OCI-LY7 (cell line): ENCODE data around the gene GALC. TPM values are rescaled to one million over a fixed set of nuclear protein-coding genes. Genes with fewer than 3 reads are reported as not detected.

Source experiments
- BruUV-seq: library from RNA; stranded (reverse); fragments of 400-500 nt; replicated peaks from 2 replicates; lab custom pipeline; 2021; lab: Mats Ljungman, UMichigan
- CTCF ChIA-PET: fragments of 300-600 bp; sonication (Branson Sonifier 250); formaldehyde crosslinking; loops from one replicate; lab custom pipeline; 2022; ENCODE audit warnings: antibody characterized with exemption; ENCODE audit not compliant: unreplicated experiment; lab: Charles Lee
- POLR2A ChIA-PET: fragments of 300-600 bp; sonication (Branson Sonifier 250); formaldehyde crosslinking; loops from one replicate; lab custom pipeline; 2022; ENCODE audit warnings: antibody characterized with exemption; lab: Charles Lee
- DNase-seq: peaks from one replicate; pipeline ENCODE4 v3.0.0-alpha.2; 2015; ENCODE audit warnings: low spot score
- H2AFZ ChIP-seq: fragments of 200-600 bp; sonication (generic), shearing (Covaris generic); 2 replicates; pipeline ENCODE4 v1.6.1; 2014; ENCODE audit warnings: mild to moderate bottlenecking, antibody characterized with exemption, low read length, moderate library complexity
- H3K27ac ChIP-seq: fragments of 200-600 bp; sonication (generic); 2 replicates; pipeline ENCODE4 v1.5.1; 2014; ENCODE audit warnings: mixed run types, low read depth, mild to moderate bottlenecking, moderate library complexity, low read length, inconsistent platforms; ENCODE audit not compliant: poor library complexity, severe bottlenecking
- H3K36me3 ChIP-seq: fragments of 200-600 bp; sonication (generic); 2 replicates; pipeline ENCODE4 v1.6.1; 2014; ENCODE audit warnings: mild to moderate bottlenecking, antibody characterized with exemption, low read length, moderate library complexity, mixed read lengths; ENCODE audit not compliant: insufficient read depth
- H3K4me1 ChIP-seq: fragments of 200-600 bp; sonication (generic); 2 replicates; pipeline ENCODE4 v1.5.1; 2014; ENCODE audit warnings: mild to moderate bottlenecking, low read length; ENCODE audit not compliant: insufficient read depth, poor library complexity, severe bottlenecking
- H3K4me2 ChIP-seq: fragments of 200-600 bp; sonication (generic); 2 replicates; pipeline ENCODE4 v1.6.1; 2014; ENCODE audit warnings: mild to moderate bottlenecking, low read length
- H3K4me3 ChIP-seq: fragments of 200-600 bp; sonication (generic); 2 replicates; pipeline ENCODE4 v1.5.1; 2014; ENCODE audit warnings: mild to moderate bottlenecking, low read depth, low read length; ENCODE audit not compliant: poor library complexity, severe bottlenecking
- H3K79me2 ChIP-seq: fragments of 200-600 bp; sonication (generic); 2 replicates; pipeline ENCODE4 v1.6.1; 2016; ENCODE audit warnings: low read depth, mild to moderate bottlenecking, low read length, moderate library complexity, mixed read lengths; ENCODE audit not compliant: insufficient read depth
- H3K9me2 ChIP-seq: fragments of 200-600 bp; sonication (generic); 2 replicates; pipeline ENCODE4 v1.6.1; 2016; ENCODE audit warnings: mild to moderate bottlenecking, low read length, mixed read lengths; ENCODE audit not compliant: insufficient read depth
- H3K9me3 ChIP-seq: fragments of 200-600 bp; sonication (generic); 2 replicates; pipeline ENCODE4 v1.6.1; 2014; ENCODE audit warnings: mild to moderate bottlenecking, mixed run types, low read length, mixed read lengths
- H4K20me1 ChIP-seq: fragments of 200-600 bp; sonication (generic); 2 replicates; pipeline ENCODE4 v1.6.1; 2014; ENCODE audit warnings: mild to moderate bottlenecking, antibody characterized with exemption, low read length, moderate library complexity, mixed read lengths; ENCODE audit not compliant: insufficient read depth
- EZH2phosphoT487 ChIP-seq: fragments of 200-600 bp; sonication (generic); IDR thresholded peaks from 2 replicates; pipeline ENCODE4 v1.6.1; 2018; ENCODE audit warnings: low read depth, borderline replicate concordance, mild to moderate bottlenecking, mixed run types, antibody characterized with exemption, low read length, moderate library complexity, mixed read lengths
- intact Hi-C: fragments of 100-400 bp; cut with micrococcal nuclease; formaldehyde crosslinking; loops from one replicate; pipeline ENCODE4 v1.10.0; 2022; ENCODE audit not compliant: unreplicated experiment
- total RNA-seq, 2 experiments: library from RNA; depleted of rRNA in 1 of 2; stranded (reverse); fragments of >200 nt in 1 of 2; shearing (Covaris generic) in 1 of 2; gene quantifications; 2 replicates each; pipeline ENCODE4 v1.2.3, GENCODE V29; 2014 to 2022
- TF ChIP-seq, protein P1 (sequence below): fragments of 200-600 bp; sonication (generic); conservative IDR thresholded peaks from 2 replicates; pipeline ENCODE4 v1.5.1; 2014; ENCODE audit warnings: mild to moderate bottlenecking, antibody characterized with exemption, low read length, moderate library complexity, mixed read lengths

Gene GALC
- total RNA-seq, 2 experiments from 2014 or later: 4.4 to 18.0 TPM

DNA sequence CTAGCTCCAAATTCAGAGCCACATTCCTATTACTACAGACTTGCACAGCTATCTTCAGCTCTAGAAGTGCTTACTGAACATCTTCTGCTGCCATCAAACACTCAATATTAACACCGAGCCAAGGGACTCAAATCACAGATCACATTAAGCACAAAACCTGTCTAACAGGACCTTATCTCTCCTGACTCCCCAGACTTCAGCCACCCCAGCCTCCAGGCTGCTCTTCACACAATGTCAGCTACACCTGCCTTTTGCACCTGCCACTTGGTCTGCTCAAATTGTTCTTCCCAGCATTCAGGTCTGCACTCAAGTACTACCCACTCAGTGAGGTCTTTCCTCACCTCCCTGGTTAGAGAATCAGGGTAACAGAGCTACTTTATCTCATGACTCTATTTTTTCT is 57.1 kb downstream of the GALC start:
- DNase-seq: no peak
- no peaks in the 10 kb centered on the region for H3K4me1 ChIP-seq
- H3K79me2 ChIP-seq: no peaks in the 10 kb centered on the region
- no peak overlapping the region for H2AFZ ChIP-seq
- no TSS peak for BruUV-seq
- H4K20me1 ChIP-seq: no peaks in the 10 kb centered on the region
- no peak overlapping the region for H3K27ac ChIP-seq
- ChIA-PET POLR2A (interaction anchor here (0.7 kb wide), 1 partner anchor 281 kb away, joined by 3 read pairs; no protein-coding TSS in a partner anchor), CTCF (no interaction called here)
- no peak for TF ChIP-seq EZH2phosphoT487
- TF ChIP-seq, protein P1, sequence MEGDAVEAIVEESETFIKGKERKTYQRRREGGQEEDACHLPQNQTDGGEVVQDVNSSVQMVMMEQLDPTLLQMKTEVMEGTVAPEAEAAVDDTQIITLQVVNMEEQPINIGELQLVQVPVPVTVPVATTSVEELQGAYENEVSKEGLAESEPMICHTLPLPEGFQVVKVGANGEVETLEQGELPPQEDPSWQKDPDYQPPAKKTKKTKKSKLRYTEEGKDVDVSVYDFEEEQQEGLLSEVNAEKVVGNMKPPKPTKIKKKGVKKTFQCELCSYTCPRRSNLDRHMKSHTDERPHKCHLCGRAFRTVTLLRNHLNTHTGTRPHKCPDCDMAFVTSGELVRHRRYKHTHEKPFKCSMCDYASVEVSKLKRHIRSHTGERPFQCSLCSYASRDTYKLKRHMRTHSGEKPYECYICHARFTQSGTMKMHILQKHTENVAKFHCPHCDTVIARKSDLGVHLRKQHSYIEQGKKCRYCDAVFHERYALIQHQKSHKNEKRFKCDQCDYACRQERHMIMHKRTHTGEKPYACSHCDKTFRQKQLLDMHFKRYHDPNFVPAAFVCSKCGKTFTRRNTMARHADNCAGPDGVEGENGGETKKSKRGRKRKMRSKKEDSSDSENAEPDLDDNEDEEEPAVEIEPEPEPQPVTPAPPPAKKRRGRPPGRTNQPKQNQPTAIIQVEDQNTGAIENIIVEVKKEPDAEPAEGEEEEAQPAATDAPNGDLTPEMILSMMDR: no peak
- no peaks in the 10 kb centered on the region for H3K36me3 ChIP-seq
- intact Hi-C loops: no loop called here
- H3K9me3 ChIP-seq: no peaks in the 10 kb centered on the region
- no peaks in the 10 kb centered on the region for H3K9me2 ChIP-seq
- H3K4me2 ChIP-seq: no peak overlapping the region
- H3K4me3 ChIP-seq: no peak overlapping the region

DNA sequence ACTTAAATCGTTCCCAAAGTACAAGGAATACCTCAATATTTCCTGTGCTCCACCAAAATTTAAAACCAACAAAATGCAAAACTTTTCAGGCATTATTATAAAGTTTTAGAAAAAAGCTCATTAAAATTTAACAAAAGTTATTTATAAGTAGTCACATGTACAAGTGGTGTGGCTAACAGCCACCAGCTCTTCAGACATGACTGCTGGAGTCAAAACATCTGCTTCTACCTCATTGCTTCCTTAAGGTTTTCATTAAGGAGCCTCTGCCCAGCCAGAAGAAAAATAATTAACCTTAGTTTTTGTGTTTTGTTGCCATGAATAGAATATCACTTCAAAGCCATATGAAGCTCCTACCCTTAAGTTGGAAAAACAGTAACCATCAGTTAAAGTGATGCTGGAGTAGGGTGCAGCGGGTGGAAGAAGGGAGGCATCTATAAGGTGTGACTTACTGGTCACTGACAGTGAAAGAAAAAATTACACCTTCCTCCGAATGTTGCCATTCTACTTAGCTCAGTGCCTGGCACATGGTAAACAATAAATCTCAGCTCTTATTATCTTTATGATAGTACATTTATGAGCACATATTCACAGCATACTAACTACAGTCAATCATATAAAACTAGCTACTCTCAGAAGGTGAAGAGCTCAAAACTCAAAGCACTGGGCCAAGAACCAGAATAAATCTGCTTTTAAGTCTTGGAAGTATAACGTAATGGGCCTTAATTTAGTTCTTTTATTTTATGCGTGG is 57.7 kb downstream of the GALC start:
- no peaks in the 10 kb centered on the region for H3K79me2 ChIP-seq
- intact Hi-C loops: no loop called here
- no peak overlapping the region for H3K4me2 ChIP-seq
- H3K27ac ChIP-seq: no peak overlapping the region
- no peak for TF ChIP-seq EZH2phosphoT487
- TF ChIP-seq, protein P1: no peak
- no peaks in the 10 kb centered on the region for H3K4me1 ChIP-seq
- ChIA-PET POLR2A (interaction anchor here (0.7 kb wide), 1 partner anchor 282 kb away, joined by 3 read pairs; no protein-coding TSS in a partner anchor), CTCF (no interaction called here)
- BruUV-seq: no TSS peak
- no peaks in the 10 kb centered on the region for H4K20me1 ChIP-seq
- no peak overlapping the region for H2AFZ ChIP-seq
- no peaks in the 10 kb centered on the region for H3K9me3 ChIP-seq
- no peaks in the 10 kb centered on the region for H3K9me2 ChIP-seq
- no peak for DNase-seq
- H3K4me3 ChIP-seq: no peak overlapping the region
- no peaks in the 10 kb centered on the region for H3K36me3 ChIP-seq

DNA sequence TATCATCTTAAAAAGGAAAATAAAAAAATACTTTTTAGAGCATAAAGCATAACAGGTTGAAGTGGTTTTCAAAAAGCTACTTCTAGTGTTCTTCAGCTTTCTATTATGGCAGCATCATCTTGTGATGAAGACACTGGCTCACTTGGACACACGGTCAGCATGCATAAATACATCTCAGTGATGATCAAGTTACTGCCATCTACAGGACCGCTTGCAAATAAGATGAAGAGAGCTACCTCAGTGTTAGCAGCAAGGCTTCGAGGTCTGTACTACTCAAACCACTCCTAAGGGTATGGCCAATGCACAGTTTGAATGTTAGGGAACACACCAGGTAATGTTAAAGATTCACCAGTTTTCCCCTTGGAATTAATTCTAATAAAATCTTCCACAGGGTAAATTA is 58.8 kb downstream of the GALC start:
- H2AFZ ChIP-seq: no peak overlapping the region
- DNase-seq: no peak
- H3K36me3 ChIP-seq: no peaks in the 10 kb centered on the region
- H3K4me1 ChIP-seq: no peaks in the 10 kb centered on the region
- POLR2A ChIA-PET: interaction anchor here (0.6 kb wide), 1 partner anchor 588 kb away, joined by 5 read pairs; no protein-coding TSS in a partner anchor
- no peak for TF ChIP-seq EZH2phosphoT487
- TF ChIP-seq, protein P1: peak; percentile 35
- H3K9me3 ChIP-seq: no peaks in the 10 kb centered on the region
- CTCF ChIA-PET: no interaction called here
- BruUV-seq: no TSS peak
- intact Hi-C loops: no loop called here
- no peak overlapping the region for H3K4me3 ChIP-seq
- no peaks in the 10 kb centered on the region for H3K9me2 ChIP-seq
- no peaks in the 10 kb centered on the region for H3K79me2 ChIP-seq
- no peak overlapping the region for H3K4me2 ChIP-seq
- H3K27ac ChIP-seq: no peak overlapping the region
- no peaks in the 10 kb centered on the region for H4K20me1 ChIP-seq
